HG02970 (cell line): Measurements from ENCODE around the gene PEX14.

Experiments used
- ATAC-seq: cut with Tn5 transposase; IDR thresholded peaks from one replicate; pipeline ENCODE4 v1.9.1; 2021; ENCODE audit warnings: mild to moderate bottlenecking, moderate library complexity, moderate number of reproducible peaks; ENCODE audit not compliant: unreplicated experiment, low FRiP score

PEX14 gene

GRCh38 chr1:10673109-10673711 is 198.5 kb downstream of the PEX14 start:
- no peak for ATAC-seq

GRCh38 chr1:10674222-10674621 is 199.5 kb downstream of the PEX14 start:
- ATAC-seq = no peak

GRCh38 chr1:10674700-10675609 is 200.2 kb downstream of the PEX14 start:
- ATAC-seq = no peak

GRCh38 chr1:10675813-10676212 is 201.1 kb downstream of the PEX14 start:
- ATAC-seq = no peak

- ATAC-seq = no peak
Observed at GRCh38 chr1:10676963-10677362, 202.2 kb downstream of the PEX14 start.

- no peak for ATAC-seq
Observed at GRCh38 chr1:10677491-10678391, 203.0 kb downstream of the PEX14 start.

- no peak for ATAC-seq
Observed at GRCh38 chr1:10678402-10678801, 203.7 kb downstream of the PEX14 start.

- ATAC-seq = no peak
Observed at GRCh38 chr1:10678852-10679251, 204.1 kb downstream of the PEX14 start.

GRCh38 chr1:10679496-10680220 is 204.9 kb downstream of the PEX14 start:
- ATAC-seq = no peak
